Thymus (tissue), 11 donors: Measurements from ENCODE around the gene BMP5. TPM values are rescaled to one million over a fixed set of nuclear protein-coding genes. Genes with fewer than 3 reads are reported as not detected.
"Not testable (repeated sequence)": the region's sequence is repeated elsewhere in the genome, so short reads cannot be mapped to it uniquely, and the experiment has no call there.

ENCODE experiments used
- DNase-seq, 9 donors: peaks; one replicate each; pipeline ENCODE4 v3.0.0-alpha.2; 2013; ENCODE audit warnings: low spot score in 9 of 9, low read depth in 6 of 9, missing footprints in 1 of 9
- H3K27ac ChIP-seq, 2 donors: one replicate each; pipeline ENCODE4 v1.5.1; 2013; ENCODE audit warnings: control low read depth in 1 of 2, low read depth in 1 of 2, low read length in 1 of 2, mild to moderate bottlenecking in 1 of 2, moderate library complexity in 1 of 2
- H3K27me3 ChIP-seq, 2 donors: one replicate each; pipeline ENCODE4 v1.5.1; 2013; ENCODE audit warnings: low read length in 1 of 2; ENCODE audit not compliant: control insufficient read depth in 2 of 2, insufficient read depth in 1 of 2
- H3K36me3 ChIP-seq, 2 donors: one replicate each; pipeline ENCODE4 v1.5.1; 2013; ENCODE audit warnings: low read length in 1 of 2, mild to moderate bottlenecking in 1 of 2, moderate library complexity in 1 of 2; ENCODE audit not compliant: control insufficient read depth in 2 of 2, insufficient read depth in 2 of 2
- H3K4me1 ChIP-seq, 2 donors: one replicate each; pipeline ENCODE4 v1.5.1; 2013; ENCODE audit warnings: low read length in 2 of 2; ENCODE audit not compliant: control insufficient read depth in 2 of 2, insufficient read depth in 2 of 2
- H3K4me3 ChIP-seq, 2 donors: one replicate each; pipeline ENCODE4 v1.5.1; 2013; ENCODE audit warnings: low read length in 2 of 2, control low read depth in 1 of 2, mild to moderate bottlenecking in 1 of 2
- H3K9me3 ChIP-seq, 2 donors: one replicate each; pipeline ENCODE4 v1.5.1; 2013; ENCODE audit warnings: low read length in 1 of 2, mild to moderate bottlenecking in 1 of 2; ENCODE audit not compliant: control insufficient read depth in 2 of 2, insufficient read depth in 1 of 2
- WGBS: extraction: QIAGEN DNeasy Blood & Tissue Kit; methylation state at CpG from one replicate; pipeline ENCODE4 v1.1.7; 2013; 5-methylcytosine and 5-hydroxymethylcytosine counted together
- polyA plus RNA-seq: library from polyadenylated mRNA; stranded (reverse); fragments of 200-250 nt; gene quantifications from one replicate; pipeline ENCODE4 v1.2.3, GENCODE V29; 2013
- total RNA-seq: library from RNA; stranded (reverse); fragments of 120-200 nt; gene quantifications from one replicate; pipeline ENCODE4 v1.2.4, GENCODE V29; 2013
- donor health status: healthy.

BMP5 gene
- total and polyA plus RNA-seq, 2 donors = 0.14 to 0.52 TPM

GRCh38 chr6:55909911-55910310 is 34.5 kb upstream of the BMP5 start:
- 93% methylated on average over 15 of the region's 26 CpGs for WGBS
- H3K9me3 ChIP-seq, DNase-seq, H3K36me3 ChIP-seq, H3K4me3 ChIP-seq, H3K27ac ChIP-seq, H3K4me1 ChIP-seq, H3K27me3 ChIP-seq: not testable (repeated sequence)

- no peak for DNase-seq
- 83% methylated on average over 2 of the region's 2 CpGs for WGBS
- no peaks in the 10 kb centered on the region for H3K27me3 ChIP-seq
Observed at GRCh38 chr6:55902796-55903195, 27.4 kb upstream of the BMP5 start.

DNA sequence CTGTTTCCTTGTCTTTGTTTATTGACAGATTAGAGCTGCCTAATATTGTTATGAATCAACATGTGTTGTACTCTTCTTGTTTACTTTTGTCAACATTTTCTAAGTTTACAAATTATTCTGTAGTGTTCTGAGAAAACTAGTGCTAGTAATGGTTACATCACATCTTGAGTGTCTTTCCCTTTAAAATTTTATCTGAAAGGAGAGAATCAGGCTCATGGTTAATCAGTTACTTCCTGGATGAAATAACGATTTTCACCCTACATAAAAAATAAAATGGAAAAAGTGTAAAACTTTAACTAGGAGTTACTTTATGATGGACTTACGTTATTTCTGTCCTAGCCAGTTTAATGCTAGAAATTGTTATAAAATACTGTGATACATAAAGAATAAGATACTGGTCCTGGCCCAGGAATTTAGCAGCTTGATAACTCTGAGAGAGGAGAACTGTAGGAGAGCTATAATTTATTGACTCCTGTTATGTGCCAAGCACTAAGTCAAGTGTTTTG is 26.4 kb upstream of the BMP5 start:
- no peaks in the 10 kb centered on the region for H3K9me3 ChIP-seq
- no peaks in the 10 kb centered on the region for H3K36me3 ChIP-seq
- no peak overlapping the region for H3K27ac ChIP-seq
- no peaks in the 10 kb centered on the region for H3K4me1 ChIP-seq
- H3K27me3 ChIP-seq = no peaks in the 10 kb centered on the region
- DNase-seq = no peak
- H3K4me3 ChIP-seq = no peak overlapping the region
- WGBS = 66% methylated on average over 2 of the region's 2 CpGs

More at GRCh38 chr6:55902796-55903195, 27.4 kb upstream of the BMP5 start:
- no peak overlapping the region for H3K4me3 ChIP-seq
- no peaks in the 10 kb centered on the region for H3K4me1 ChIP-seq
- no peaks in the 10 kb centered on the region for H3K9me3 ChIP-seq
- no peak overlapping the region for H3K27ac ChIP-seq
- H3K36me3 ChIP-seq = no peaks in the 10 kb centered on the region

- H3K27ac ChIP-seq = no peak overlapping the region
- 93% methylated on average over 3 of the region's 3 CpGs for WGBS
- no peak overlapping the region for H3K4me3 ChIP-seq
- H3K9me3 ChIP-seq = no peaks in the 10 kb centered on the region
- no peak for DNase-seq
- H3K36me3 ChIP-seq = no peaks in the 10 kb centered on the region
- no peaks in the 10 kb centered on the region for H3K4me1 ChIP-seq
- H3K27me3 ChIP-seq = no peaks in the 10 kb centered on the region
Observed at GRCh38 chr6:55898342-55898741, 23.0 kb upstream of the BMP5 start.

- H3K36me3 ChIP-seq = no peaks in the 10 kb centered on the region
- no peaks in the 10 kb centered on the region for H3K27me3 ChIP-seq
- H3K9me3 ChIP-seq = no peaks in the 10 kb centered on the region
- H3K4me3 ChIP-seq = no peak overlapping the region
- WGBS = 89% methylated on average over 2 of the region's 2 CpGs
- DNase-seq = no peak
- no peak overlapping the region for H3K27ac ChIP-seq
- H3K4me1 ChIP-seq = no peaks in the 10 kb centered on the region
Observed at GRCh38 chr6:55897346-55897745, 22.0 kb upstream of the BMP5 start.

GRCh38 chr6:55895972-55896730 is 20.8 kb upstream of the BMP5 start:
- no peak overlapping the region for H3K27ac ChIP-seq
- H3K9me3 ChIP-seq = no peaks in the 10 kb centered on the region
- no peaks in the 10 kb centered on the region for H3K36me3 ChIP-seq
- no peak for DNase-seq
- H3K4me1 ChIP-seq = no peaks in the 10 kb centered on the region
- no peaks in the 10 kb centered on the region for H3K27me3 ChIP-seq
- no peak overlapping the region for H3K4me3 ChIP-seq
- WGBS = 91% methylated on average over 5 of the region's 5 CpGs

- no peak overlapping the region for H3K27ac ChIP-seq
- DNase-seq = no peak
- no peak overlapping the region for H3K4me3 ChIP-seq
- no peaks in the 10 kb centered on the region for H3K27me3 ChIP-seq
- H3K9me3 ChIP-seq = no peaks in the 10 kb centered on the region
- no peaks in the 10 kb centered on the region for H3K4me1 ChIP-seq
- WGBS = 80% methylated on average over 4 of the region's 4 CpGs
- no peaks in the 10 kb centered on the region for H3K36me3 ChIP-seq
Observed at GRCh38 chr6:55892749-55893357, 17.5 kb upstream of the BMP5 start.

DNA sequence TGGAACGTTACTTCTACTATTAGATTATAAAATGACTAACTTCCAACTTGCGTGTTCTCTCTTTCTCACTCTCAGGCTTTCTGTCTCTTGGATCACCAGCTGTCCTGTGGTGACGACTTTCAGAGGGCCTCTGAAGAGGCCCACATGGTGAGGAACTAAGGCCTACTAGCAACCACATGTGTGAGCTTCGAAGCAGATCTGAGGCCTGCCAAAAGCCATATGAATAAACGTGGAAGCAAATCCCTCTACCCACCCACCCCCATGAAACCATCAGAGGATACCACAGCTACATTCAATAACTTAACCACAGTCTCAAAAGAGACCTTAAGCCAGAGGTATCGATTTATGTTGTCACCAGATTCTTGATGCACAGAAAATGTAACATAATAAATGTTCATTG is 13.5 kb upstream of the BMP5 start:
- H3K27me3 ChIP-seq = no peaks in the 10 kb centered on the region
- H3K4me3 ChIP-seq = no peak overlapping the region
- no peaks in the 10 kb centered on the region for H3K9me3 ChIP-seq
- H3K4me1 ChIP-seq = no peaks in the 10 kb centered on the region
- no peaks in the 10 kb centered on the region for H3K36me3 ChIP-seq
- no peak for DNase-seq
- WGBS = 86% methylated on average over 6 of the region's 6 CpGs
- H3K27ac ChIP-seq = no peak overlapping the region

- no peaks in the 10 kb centered on the region for H3K4me1 ChIP-seq
- no peak overlapping the region for H3K27ac ChIP-seq
- H3K36me3 ChIP-seq = no peaks in the 10 kb centered on the region
- no peak for DNase-seq
- H3K27me3 ChIP-seq = no peaks in the 10 kb centered on the region
- no peak overlapping the region for H3K4me3 ChIP-seq
- 96% methylated on average over 3 of the region's 3 CpGs for WGBS
- no peaks in the 10 kb centered on the region for H3K9me3 ChIP-seq
Observed at GRCh38 chr6:55886185-55886836, 10.9 kb upstream of the BMP5 start.
